Measurements from ENCODE around the gene ZMYND8. TPM values are rescaled to one million over a fixed set of nuclear protein-coding genes. Genes with fewer than 3 reads are reported as not detected.

The ZMYND8 gene
- total RNA-seq, 1 donor from 2014 or later = 42.6 TPM

DNA sequence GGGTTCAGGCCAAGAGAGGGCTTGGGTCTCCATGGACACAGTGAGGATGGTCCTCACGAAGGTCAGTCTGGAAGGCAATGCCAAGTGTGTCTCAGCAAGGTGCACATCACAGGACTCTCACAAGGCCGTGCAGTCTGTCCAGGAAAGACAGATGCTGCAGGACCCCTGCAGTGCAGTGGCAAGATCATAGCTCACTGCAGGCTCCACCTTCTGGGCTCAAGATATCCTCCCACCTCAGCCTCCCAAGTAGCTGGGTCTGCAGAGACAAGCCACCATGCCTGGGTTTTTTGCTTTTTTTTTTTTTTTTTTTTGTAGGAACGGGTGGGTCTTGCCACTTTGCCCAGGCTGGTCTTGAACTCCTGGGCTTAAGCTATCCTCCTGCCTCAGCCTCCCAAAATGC is 26.4 kb downstream of the ZMYND8 start:
- H3K27me3 Mint-ChIP-seq (ENCODE audit: insufficient read depth) = no peaks in the 10 kb centered on the region
- peaks cover 35% of the 10 kb centered on the region for H3K36me3 Mint-ChIP-seq (ENCODE audit: low read depth)
- H3K27ac Mint-ChIP-seq = peak overlapping the region; percentile 5
- no peak for DNase-seq (ENCODE audit: low spot score)
- peaks cover 34% of the 10 kb centered on the region for H3K4me1 Mint-ChIP-seq (ENCODE audit: low read depth)
- no peak overlapping the region for H3K4me3 Mint-ChIP-seq
- H3K9me3 Mint-ChIP-seq = no peaks in the 10 kb centered on the region
- intact Hi-C loops (cut with micrococcal nuclease) = loop anchor here (2.0 kb wide), 1 partner anchor 13 kb away; no protein-coding TSS in a partner anchor

- DNase-seq (ENCODE audit: low spot score) = no peak
- peaks cover 28% of the 10 kb centered on the region for H3K4me1 Mint-ChIP-seq (ENCODE audit: low read depth)
- intact Hi-C loops (cut with micrococcal nuclease) = no loop called here
Observed at GRCh38 chr20:47328129-47328528, 28.4 kb downstream of the ZMYND8 start.

DNA sequence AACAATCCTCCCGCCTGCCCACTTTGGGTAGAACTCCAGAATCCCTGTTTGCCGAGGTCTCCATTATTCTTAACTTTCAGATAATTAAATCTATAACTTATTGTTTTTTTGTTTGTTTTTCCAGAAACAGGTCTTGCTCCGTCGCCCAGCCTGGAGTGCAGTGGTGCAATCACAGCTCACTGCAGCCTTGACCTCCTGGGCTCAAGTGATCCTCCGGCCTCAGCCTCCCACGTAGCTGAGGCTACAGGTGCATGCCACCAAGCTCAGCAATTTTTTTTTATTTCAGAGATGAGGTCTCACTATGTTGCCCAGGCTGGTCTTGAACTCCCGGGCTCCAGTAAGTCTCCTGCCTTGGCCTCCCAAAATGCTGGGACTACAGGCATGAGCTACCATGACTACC is 28.8 kb downstream of the ZMYND8 start:
- Mint-ChIP-seq H3K9me3 (no peaks in the 10 kb centered on the region), H3K27me3 (ENCODE audit: insufficient read depth) (no peaks in the 10 kb centered on the region), H3K27ac (peak overlapping the region; percentile 13), H3K4me3 (no peak overlapping the region), H3K36me3 (ENCODE audit: low read depth) (peaks cover 35% of the 10 kb centered on the region), H3K4me1 (ENCODE audit: low read depth) (peaks cover 24% of the 10 kb centered on the region)
- intact Hi-C loops (cut with micrococcal nuclease) = no loop called here
- DNase-seq (ENCODE audit: low spot score) = no peak

More at GRCh38 chr20:47328129-47328528, 28.4 kb downstream of the ZMYND8 start:
- Mint-ChIP-seq H3K27ac (peak overlapping the region; percentile 13), H3K36me3 (ENCODE audit: low read depth) (peaks cover 40% of the 10 kb centered on the region), H3K27me3 (ENCODE audit: insufficient read depth) (no peaks in the 10 kb centered on the region), H3K9me3 (no peaks in the 10 kb centered on the region), H3K4me3 (no peak overlapping the region)

- Mint-ChIP-seq H3K27ac (no peak overlapping the region), H3K36me3 (ENCODE audit: low read depth) (peaks cover 31% of the 10 kb centered on the region), H3K9me3 (no peaks in the 10 kb centered on the region), H3K4me1 (ENCODE audit: low read depth) (peaks cover 16% of the 10 kb centered on the region), H3K27me3 (ENCODE audit: insufficient read depth) (no peaks in the 10 kb centered on the region), H3K4me3 (no peak overlapping the region)
- no peak for DNase-seq (ENCODE audit: low spot score)
- intact Hi-C loops (cut with micrococcal nuclease) = no loop called here
Observed at GRCh38 chr20:47326658-47327268, 29.7 kb downstream of the ZMYND8 start.

DNA sequence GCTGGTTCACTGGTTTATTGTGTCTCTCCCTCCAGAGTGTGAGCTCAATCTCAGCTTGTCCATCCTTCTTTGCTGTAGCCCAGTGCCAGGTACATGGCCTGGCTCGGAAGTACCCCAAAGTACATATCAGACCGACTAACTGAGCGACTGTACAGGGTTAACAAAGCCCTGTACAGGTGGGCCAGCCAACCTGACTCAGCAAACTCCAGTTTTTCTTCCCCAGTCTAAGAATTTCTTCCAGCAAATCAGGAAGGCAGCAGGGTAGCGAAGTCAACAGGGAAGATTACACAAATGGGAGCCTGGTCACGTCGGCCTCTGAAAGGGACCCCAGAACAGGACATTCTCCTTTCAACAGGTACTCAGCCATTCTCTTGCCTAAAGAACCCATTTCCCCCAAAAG is 31.3 kb downstream of the ZMYND8 start:
- H3K4me1 Mint-ChIP-seq (ENCODE audit: low read depth) = peaks cover 11% of the 10 kb centered on the region
- DNase-seq (ENCODE audit: low spot score) = no peak
- no peaks in the 10 kb centered on the region for H3K9me3 Mint-ChIP-seq
- H3K4me3 Mint-ChIP-seq = no peak overlapping the region
- intact Hi-C loops (cut with micrococcal nuclease) = no loop called here
- no peak overlapping the region for H3K27ac Mint-ChIP-seq
- H3K27me3 Mint-ChIP-seq (ENCODE audit: insufficient read depth) = no peaks in the 10 kb centered on the region
- peaks cover 21% of the 10 kb centered on the region for H3K36me3 Mint-ChIP-seq (ENCODE audit: low read depth)

DNA sequence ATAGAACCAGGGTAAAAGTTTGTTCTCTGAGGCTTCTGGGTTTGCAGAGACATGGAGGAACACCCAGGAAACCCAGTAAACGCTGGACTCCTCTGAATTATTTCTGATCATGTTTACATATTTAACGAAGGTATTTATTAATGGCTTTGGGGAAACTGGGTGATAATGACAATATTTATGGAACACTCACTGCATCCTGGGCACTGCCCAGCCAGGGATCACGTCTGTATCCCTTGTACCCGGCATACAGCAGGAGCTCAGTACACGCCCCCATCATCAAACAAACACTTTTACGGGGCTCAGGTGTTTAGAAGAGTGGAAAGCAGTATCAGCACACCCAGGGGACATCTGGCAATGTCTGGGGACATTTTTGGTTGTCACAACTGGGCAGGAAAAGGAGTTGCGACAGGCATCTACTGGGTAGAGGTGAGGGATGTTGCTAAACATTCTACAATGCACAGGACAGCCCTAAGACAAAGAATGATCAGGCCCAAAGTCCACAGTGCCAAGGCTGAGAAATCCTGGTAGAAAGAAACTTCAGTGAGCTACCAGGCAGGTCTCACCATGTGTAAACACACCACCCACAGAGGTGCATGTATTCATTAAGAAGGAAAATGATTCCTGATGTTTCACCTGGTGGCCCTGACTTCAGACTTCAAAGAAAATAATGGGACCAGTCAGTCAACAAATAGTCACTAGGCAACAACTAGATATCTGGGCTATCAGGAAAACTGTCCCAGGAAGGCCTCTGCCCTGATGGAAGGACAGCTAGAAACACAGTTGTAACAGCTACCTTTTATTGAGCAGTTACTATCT is 35.3 kb downstream of the ZMYND8 start:
- Mint-ChIP-seq H3K4me3 (no peak overlapping the region), H3K9me3 (no peaks in the 10 kb centered on the region), H3K27ac (peak overlapping the region; percentile 42), H3K27me3 (ENCODE audit: insufficient read depth) (no peaks in the 10 kb centered on the region), H3K4me1 (ENCODE audit: low read depth) (peaks cover 47% of the 10 kb centered on the region), H3K36me3 (ENCODE audit: low read depth) (peaks cover 22% of the 10 kb centered on the region)
- DNase-seq (ENCODE audit: low spot score) = no peak
- intact Hi-C loops (cut with micrococcal nuclease) = no loop called here

- H3K4me3 Mint-ChIP-seq = no peak overlapping the region
- H3K9me3 Mint-ChIP-seq = no peaks in the 10 kb centered on the region
- H3K36me3 Mint-ChIP-seq (ENCODE audit: low read depth) = peaks cover 19% of the 10 kb centered on the region
Observed at GRCh38 chr20:47319517-47320252, 36.8 kb downstream of the ZMYND8 start.

DNA sequence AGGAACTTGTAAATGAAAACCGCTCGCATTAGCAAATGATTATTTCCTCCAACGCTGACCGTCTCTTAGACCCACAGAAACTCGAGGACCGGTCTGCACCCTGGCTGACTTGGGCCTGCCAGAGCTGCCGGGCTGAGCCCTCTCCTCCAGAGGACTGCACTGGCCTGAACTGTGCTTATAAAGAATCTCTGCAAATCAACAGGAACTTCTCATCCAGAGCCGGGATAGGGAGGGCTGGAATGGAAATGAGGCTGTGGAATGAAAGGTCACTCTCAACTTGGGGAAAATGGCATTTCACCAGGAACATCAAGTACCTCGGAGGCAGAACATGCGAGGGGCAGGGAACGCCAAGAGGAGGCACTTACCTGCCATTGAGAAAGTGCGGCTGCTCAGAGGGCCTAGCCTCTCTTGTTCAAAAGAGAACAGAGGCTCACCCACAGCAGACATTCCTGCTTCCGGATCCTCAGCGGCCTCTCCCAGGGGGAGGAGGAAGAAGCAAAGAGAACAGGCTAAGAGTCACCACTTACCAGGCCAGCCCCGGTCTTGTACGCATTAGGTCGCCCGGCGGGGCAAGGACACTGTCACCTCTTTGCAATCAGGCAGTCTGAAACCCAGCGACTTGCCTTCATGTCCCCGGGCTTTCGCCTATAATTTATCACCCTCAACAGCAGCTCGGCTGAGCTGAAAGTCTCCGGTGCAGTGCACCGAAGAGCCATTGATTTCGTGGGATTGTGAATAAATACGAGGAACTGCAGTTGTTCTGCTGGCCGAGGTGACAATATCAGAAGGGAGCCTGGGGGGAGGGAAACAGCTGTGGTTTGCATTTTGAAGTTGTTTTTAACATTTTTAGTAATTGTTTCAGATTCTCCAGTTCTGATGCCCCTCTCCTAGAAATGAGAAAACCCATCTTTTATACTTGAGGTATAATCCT is 37.6 kb downstream of the ZMYND8 start:
- Mint-ChIP-seq H3K27ac (peak overlapping the region; percentile 92), H3K9me3 (no peaks in the 10 kb centered on the region), H3K36me3 (ENCODE audit: low read depth) (peaks cover 18% of the 10 kb centered on the region), H3K4me3 (peak overlapping the region; percentile 51), H3K27me3 (ENCODE audit: insufficient read depth) (no peaks in the 10 kb centered on the region), H3K4me1 (ENCODE audit: low read depth) (peaks cover 61% of the 10 kb centered on the region)
- intact Hi-C loops (cut with micrococcal nuclease) = no loop called here
- peak; percentile 4 for DNase-seq (ENCODE audit: low spot score)

More at GRCh38 chr20:47319517-47320252, 36.8 kb downstream of the ZMYND8 start:
- DNase-seq (ENCODE audit: low spot score) = no peak
- peak overlapping the region; percentile 92 for H3K27ac Mint-ChIP-seq
- no peaks in the 10 kb centered on the region for H3K27me3 Mint-ChIP-seq (ENCODE audit: insufficient read depth)
- intact Hi-C loops (cut with micrococcal nuclease) = no loop called here
- peaks cover 60% of the 10 kb centered on the region for H3K4me1 Mint-ChIP-seq (ENCODE audit: low read depth)

GRCh38 chr20:47318027-47318585 is 38.4 kb downstream of the ZMYND8 start:
- Mint-ChIP-seq H3K36me3 (ENCODE audit: low read depth) (peaks cover 13% of the 10 kb centered on the region), H3K27me3 (ENCODE audit: insufficient read depth) (no peaks in the 10 kb centered on the region)

DNA sequence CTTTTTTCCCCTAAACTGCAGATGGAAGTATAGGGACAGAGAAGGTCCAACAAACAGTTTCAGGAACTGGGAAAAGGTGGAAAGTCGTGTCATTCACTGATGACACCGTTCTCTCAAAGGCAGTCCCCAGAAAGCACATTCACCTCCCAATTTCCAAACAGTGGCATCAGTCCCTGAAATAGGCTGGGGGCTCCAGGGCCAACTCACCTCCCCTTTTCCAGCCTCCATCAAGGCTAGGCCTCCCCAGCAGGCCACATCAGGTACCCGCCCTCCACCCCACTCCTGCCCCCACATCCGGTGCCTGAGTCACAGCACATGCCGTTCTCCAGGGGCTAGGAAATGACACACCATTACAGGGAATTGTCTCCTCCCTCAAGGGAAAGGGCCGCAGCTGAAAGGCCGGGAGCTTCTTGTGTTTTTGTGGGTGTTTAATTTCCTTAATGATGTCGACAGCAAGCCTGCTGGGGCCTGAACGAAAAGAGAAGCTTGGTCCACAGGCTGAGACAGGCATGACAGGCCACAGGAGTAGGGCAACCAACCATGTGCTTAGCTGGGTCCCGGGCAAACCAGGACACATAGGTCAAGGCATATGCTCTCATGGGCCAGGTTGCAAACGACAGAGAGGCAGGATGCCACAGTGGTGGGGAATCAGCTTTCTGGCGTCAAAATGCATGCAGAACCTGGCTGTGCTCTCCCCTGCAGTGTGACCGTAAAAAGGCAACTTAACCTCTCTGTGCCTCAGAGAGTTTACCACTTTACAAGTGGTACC is 39.2 kb downstream of the ZMYND8 start:
- Mint-ChIP-seq H3K4me3 (peak overlapping the region; percentile 51), H3K27me3 (ENCODE audit: insufficient read depth) (no peaks in the 10 kb centered on the region), H3K4me1 (ENCODE audit: low read depth) (peaks cover 61% of the 10 kb centered on the region), H3K9me3 (no peaks in the 10 kb centered on the region), H3K36me3 (ENCODE audit: low read depth) (peaks cover 15% of the 10 kb centered on the region), H3K27ac (peak overlapping the region; percentile 92)
- DNase-seq (ENCODE audit: low spot score) = peak; percentile 43
- intact Hi-C loops (cut with micrococcal nuclease) = loop anchor here (1.0 to 2.0 kb wide), 4 partner anchors 13 to 67 kb away; partner anchors contain the start of gene ZMYND8

More at GRCh38 chr20:47318027-47318585, 38.4 kb downstream of the ZMYND8 start:
- Mint-ChIP-seq H3K4me1 (ENCODE audit: low read depth) (peaks cover 61% of the 10 kb centered on the region), H3K4me3 (peak overlapping the region; percentile 51), H3K9me3 (no peaks in the 10 kb centered on the region), H3K27ac (peak overlapping the region; percentile 92)
- intact Hi-C loops (cut with micrococcal nuclease) = no loop called here
- no peak for DNase-seq (ENCODE audit: low spot score)

DNA sequence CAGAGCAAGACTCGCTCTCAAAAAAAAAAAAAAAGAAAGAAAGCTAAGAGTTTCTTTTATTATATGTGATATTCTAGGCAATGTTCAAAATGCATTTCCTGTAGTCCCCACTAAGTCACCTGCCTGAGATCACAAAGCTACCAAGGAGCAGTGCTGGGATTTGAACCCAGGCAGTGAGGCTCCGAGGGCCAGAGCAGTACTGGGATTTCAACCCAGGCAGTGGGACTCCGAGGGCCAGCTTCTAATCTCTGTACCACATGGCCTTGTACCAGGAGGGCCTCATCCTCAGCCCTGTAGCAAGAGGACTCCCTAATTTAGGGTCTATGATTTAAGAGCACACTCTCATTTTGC is 39.7 kb downstream of the ZMYND8 start:
- peak overlapping the region; percentile 33 for H3K4me3 Mint-ChIP-seq
- peaks cover 15% of the 10 kb centered on the region for H3K36me3 Mint-ChIP-seq (ENCODE audit: low read depth)
- H3K4me1 Mint-ChIP-seq (ENCODE audit: low read depth) = peaks cover 61% of the 10 kb centered on the region
- H3K9me3 Mint-ChIP-seq = no peaks in the 10 kb centered on the region
- H3K27me3 Mint-ChIP-seq (ENCODE audit: insufficient read depth) = no peaks in the 10 kb centered on the region
- intact Hi-C loops (cut with micrococcal nuclease) = loop anchor here (1.0 to 2.0 kb wide), 4 partner anchors 14 to 68 kb away; partner anchors contain the start of gene ZMYND8
- DNase-seq (ENCODE audit: low spot score) = no peak
- H3K27ac Mint-ChIP-seq = peak overlapping the region; percentile 92
